Colon (tissue), 2 donors: Measurements from ENCODE around the gene PLCB4.
"Not testable (repeated sequence)": the region's sequence is repeated elsewhere in the genome, so short reads cannot be mapped to it uniquely, and the experiment has no call there.

Source experiments
- FAIRE-seq: peaks from 2 replicates; lab custom pipeline; 2012; peaks lifted over from hg19 to GRCh38; lab: Jason Lieb, UNC
- donor health status: control.
- donor health status: control.

PLCB4 gene

DNA sequence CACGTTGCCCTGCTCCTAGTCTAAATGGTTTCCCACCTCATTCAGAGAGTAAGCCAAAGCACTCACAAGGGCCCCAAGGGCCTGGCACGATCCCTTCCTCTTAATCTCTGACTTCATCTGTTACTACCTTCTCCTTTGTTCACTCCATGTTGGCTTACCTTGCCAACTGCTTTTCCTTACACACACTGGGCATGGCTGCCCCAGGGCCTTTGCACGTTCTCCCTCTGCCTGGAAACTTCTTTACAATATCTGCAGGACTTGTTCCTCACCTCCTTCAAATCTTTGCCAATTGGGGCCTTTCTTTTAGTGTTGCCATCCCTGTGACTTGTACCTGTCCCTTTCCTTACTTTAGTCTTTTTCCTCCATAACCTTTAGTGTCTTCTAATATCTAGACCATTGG lies 73.9 kb downstream of the PLCB4 start:
- no peak for FAIRE-seq

DNA sequence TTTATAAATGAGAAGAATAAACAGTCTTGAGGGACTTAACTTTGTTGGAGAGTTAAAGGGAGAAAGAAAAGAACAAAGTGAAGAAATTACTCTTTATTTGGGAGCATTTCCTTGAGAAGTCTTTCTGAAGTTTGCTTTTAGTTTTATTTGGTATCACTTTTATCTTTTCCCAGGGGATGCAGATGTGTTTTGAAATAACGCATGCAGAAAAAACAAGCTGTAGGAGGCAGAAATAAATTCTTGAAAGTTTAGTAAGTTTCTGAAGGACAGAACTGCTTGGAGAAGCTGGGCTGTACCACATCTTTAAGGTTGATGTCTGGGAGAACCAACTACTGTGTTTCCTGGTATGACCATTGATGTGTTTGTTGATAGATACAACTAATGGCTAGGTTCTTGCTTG lies 75.0 kb downstream of the PLCB4 start:
- no peak for FAIRE-seq

GRCh38 chr20:9144643-9145042 lies 75.8 kb downstream of the PLCB4 start:
- FAIRE-seq, result no peak

GRCh38 chr20:9145142-9145541 lies 76.3 kb downstream of the PLCB4 start:
- no peak for FAIRE-seq

GRCh38 chr20:9146649-9147048 lies 77.8 kb downstream of the PLCB4 start:
- FAIRE-seq, result no peak

- no peak for FAIRE-seq
Observed at GRCh38 chr20:9147547-9148024, 78.7 kb downstream of the PLCB4 start.

GRCh38 chr20:9148291-9148690 lies 79.4 kb downstream of the PLCB4 start:
- FAIRE-seq, result no peak

- no peak for FAIRE-seq
Observed at GRCh38 chr20:9149087-9149486, 80.2 kb downstream of the PLCB4 start.

- no peak for FAIRE-seq
Observed at GRCh38 chr20:9149796-9150195, 80.9 kb downstream of the PLCB4 start.

DNA sequence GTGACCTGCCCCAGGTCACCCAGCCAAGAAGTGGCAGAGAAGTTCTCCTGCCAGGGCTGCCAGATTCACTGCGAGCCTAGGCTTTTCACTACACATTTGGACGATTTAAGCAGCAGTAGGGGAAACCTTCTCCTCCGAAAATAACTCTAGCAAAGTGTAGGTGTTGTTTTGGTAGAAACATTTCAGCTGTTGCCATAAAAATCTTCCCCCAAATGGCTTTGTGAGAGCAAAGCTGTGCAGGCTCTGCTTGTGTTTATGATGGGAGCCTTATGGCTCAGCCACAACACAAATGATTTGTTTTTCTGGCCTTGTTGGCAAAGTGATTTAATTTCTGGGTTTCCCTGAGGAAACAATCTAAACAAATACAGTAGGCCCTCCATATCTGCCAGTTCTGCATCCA lies 81.8 kb downstream of the PLCB4 start:
- no peak for FAIRE-seq

GRCh38 chr20:9152139-9152538 lies 83.3 kb downstream of the PLCB4 start:
- not testable (repeated sequence) for FAIRE-seq

GRCh38 chr20:9154464-9155024 lies 85.7 kb downstream of the PLCB4 start:
- no peak for FAIRE-seq

GRCh38 chr20:9156529-9157280 lies 87.8 kb downstream of the PLCB4 start:
- no peak for FAIRE-seq

GRCh38 chr20:9160331-9160730 lies 91.4 kb downstream of the PLCB4 start:
- no peak for FAIRE-seq

DNA sequence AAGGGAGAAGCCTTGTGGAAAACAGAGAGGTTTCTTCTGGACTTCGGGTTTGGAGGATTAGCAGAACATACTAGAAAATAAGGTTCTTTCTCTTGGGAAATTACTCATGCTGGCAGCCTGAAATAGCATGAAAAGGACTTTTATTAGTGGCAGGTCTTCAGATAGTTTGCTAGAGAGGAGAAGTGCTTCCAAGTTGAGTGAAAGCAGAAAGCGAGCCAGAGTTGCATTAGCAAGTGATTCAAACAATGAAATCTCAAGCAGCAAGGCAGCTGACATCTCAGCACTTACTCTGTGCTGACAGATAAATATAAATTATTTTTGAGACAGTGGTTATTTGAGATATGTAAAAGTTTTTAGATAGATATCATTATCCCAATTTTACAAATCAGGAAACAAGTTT lies 91.9 kb downstream of the PLCB4 start:
- no peak for FAIRE-seq

DNA sequence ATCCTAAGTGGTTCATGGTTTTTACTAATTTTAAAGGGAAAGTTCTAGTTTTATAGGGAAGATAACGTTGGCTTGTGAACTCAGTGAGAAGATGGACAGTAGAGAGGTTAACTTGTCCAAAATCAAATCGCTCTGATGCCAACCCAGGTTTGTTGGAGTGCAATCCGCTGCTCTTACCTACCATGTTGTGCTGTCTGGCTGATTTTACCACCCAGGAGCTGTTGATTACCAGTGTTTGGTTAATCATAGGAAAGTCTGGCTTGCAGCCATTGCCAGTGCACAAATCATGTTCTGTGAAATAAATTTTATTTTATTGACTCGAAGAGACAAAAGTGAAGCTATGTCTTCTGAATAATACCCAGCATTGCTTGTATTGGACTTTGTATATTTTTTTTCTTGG lies 92.4 kb downstream of the PLCB4 start:
- FAIRE-seq, result no peak

GRCh38 chr20:9163251-9163650 lies 94.4 kb downstream of the PLCB4 start:
- no peak for FAIRE-seq

GRCh38 chr20:9163995-9164394 lies 95.1 kb downstream of the PLCB4 start:
- FAIRE-seq, result no peak

- FAIRE-seq, result no peak
Observed at GRCh38 chr20:9165261-9165660, 96.4 kb downstream of the PLCB4 start.

DNA sequence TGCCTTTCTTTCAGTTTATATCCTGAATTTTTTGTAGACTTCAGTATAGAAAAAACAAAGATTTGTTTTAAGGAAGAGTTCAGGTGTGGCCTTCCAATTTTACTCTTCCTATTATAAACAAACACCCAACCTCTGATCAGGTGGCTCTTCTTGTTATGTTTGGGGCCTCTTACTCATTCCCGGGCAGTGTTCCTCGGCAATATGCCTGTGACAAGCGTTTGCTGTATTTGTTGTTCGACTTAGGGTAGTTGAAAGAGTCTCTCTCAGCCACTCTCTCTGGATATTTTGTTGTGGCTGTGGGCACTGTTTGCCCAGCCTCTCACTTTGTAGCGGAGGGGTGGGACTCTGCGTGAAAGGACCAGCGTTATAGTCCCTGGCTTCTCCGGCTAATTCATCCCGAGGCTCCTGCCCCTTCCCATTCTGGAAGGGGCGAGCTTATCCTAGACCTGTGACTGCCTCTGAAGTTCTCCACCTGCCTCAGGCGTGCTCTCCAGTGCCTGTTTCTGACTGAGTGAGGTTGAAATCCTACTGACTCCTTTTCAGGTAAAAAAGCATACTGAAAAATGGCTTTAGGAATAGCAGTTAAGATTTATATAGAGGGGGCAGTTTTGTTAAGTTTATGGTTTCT lies 97.4 kb downstream of the PLCB4 start:
- no peak for FAIRE-seq

- FAIRE-seq, result no peak
Observed at GRCh38 chr20:9169409-9169808, 100.5 kb downstream of the PLCB4 start.

DNA sequence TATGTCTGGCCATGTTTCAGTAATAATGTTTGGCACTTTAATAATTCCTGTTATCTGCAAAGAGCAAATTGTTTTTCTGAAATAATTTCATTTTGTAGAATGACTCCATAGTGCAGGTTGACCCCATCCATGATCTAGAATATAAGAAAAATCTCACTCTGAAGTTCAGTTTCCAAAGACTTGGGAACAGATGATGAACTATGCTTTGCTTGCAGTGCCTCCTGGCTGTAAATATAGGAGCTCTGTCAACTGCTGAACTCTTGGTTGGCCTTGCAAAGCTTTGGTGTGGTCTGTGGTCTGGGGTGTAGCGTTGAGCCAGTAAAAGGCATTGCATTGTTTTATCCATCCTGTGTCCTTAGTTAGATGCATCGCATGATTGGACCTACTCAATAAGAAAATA lies 104.0 kb downstream of the PLCB4 start:
- no peak for FAIRE-seq

- no peak for FAIRE-seq
Observed at GRCh38 chr20:9177278-9177677, 108.4 kb downstream of the PLCB4 start.
